GM19351 (cell line): ENCODE data around the gene APOD.
"Not testable (repeated sequence)": the region's sequence is repeated elsewhere in the genome, so short reads cannot be mapped to it uniquely, and the experiment has no call there.

Source experiments
- ATAC-seq: cut with Tn5 transposase; IDR thresholded peaks from one replicate; pipeline ENCODE4 v1.9.1; 2021; ENCODE audit warnings: mild to moderate bottlenecking, moderate library complexity; ENCODE audit not compliant: unreplicated experiment

APOD gene

DNA sequence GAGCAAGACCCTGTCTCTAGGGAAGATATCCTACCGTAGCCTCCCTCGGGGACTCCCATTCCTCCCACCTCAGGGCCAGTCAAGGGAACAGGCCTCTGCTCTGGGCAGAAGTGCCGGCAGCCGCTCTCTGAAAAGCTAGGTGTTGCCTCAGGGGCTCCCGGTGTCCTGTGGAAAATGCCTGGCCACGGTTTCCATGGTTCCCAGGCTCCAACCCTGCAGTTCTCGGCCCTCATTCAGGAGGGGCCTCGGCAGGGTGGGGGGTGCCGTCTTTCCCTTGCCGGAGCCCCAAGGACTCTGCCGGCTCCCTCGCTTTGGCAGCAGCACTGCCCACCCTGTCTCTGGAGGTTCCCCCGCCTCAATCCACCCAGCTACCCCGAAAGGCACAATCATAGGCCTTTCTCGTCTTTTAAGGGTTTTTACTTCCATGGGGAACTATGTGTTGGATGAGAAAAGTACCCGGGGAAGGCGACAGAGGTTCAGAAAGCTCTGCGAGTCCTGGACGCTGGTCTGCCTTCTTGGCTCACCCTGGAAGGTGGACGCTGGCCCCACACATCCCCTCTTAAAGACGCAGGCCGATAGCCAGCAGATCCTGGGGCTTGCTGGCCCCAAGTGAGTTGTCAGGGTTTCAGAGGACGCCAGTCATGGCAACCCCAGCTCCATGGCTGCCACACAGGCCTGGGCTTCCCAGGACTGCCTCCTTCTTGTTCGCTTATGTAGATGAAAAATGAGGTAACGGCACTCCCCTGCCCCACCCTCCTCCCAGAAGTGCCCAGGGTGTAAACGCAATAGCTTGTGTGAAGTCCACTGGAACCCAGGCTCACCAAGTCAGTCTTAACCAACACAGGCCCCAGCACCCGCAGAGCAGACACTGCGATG is 34.3 kb upstream of the APOD start:
- ATAC-seq = not testable (repeated sequence)

DNA sequence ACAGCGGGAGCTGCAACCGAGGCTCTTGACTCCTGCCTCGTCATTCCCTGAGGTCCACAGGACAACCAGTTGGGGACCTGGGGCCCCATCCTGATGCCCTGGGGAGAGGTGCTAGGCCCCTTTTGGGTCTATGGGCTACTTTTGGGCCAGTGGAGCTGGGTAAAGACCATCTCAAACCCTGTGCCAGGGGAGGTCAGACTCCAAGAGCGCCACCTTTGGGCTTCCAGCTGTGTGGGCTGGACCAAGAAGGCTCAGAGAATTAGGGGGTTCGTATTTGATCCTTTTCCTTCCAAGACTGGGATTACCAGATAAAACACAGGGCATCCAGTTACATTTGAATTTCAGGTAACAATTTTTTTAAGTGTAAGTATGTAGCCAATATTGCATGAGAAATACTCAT is 33.4 kb upstream of the APOD start:
- ATAC-seq = not testable (repeated sequence)

DNA sequence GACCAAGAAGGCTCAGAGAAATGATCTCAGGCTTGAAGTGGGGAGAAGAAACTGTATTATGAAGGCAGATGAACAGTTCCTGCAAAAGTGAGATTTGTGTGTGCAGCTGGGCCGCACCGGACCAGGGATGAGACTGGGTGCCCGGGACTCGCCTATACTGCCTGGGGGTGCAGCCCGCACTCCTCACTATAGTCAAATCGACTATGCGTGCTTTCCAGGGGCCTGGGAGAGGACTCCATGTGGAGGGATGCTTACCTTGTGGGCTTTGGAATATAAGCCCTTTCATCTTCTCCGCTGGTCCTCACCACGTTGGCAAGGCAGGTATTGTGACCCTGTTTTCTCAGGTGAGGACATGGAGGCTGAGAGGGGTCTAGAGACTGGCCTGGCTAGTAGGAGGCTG is 32.9 kb upstream of the APOD start:
- no peak for ATAC-seq

DNA sequence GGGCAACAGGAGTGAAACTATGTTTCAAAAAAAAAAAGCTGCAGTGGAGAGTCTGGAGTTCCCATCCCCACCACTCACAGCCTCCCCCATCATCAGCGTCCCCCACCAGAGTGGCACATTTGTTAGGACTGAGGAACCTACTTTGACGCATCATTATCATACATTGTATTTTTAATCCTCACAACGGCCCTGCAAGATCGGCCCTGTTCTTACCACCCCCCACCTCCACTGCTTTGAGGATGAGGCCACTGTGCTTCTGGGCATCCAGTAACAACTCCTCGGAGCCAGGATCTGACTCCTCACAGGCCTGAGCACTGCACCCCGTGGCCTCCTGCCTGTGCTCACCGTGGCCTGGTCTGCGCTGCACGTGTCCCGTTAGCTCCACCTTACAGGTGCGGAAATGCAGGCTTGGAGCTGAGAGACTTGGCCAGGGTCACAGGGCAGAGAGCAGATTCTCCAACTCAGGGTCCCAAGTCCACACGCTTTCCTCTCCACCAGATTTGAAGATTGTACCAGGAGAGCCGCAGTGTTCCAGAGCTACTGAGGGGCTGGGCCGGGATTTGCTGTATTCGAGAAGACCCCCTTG is 32.3 kb upstream of the APOD start:
- ATAC-seq = not testable (repeated sequence)

DNA sequence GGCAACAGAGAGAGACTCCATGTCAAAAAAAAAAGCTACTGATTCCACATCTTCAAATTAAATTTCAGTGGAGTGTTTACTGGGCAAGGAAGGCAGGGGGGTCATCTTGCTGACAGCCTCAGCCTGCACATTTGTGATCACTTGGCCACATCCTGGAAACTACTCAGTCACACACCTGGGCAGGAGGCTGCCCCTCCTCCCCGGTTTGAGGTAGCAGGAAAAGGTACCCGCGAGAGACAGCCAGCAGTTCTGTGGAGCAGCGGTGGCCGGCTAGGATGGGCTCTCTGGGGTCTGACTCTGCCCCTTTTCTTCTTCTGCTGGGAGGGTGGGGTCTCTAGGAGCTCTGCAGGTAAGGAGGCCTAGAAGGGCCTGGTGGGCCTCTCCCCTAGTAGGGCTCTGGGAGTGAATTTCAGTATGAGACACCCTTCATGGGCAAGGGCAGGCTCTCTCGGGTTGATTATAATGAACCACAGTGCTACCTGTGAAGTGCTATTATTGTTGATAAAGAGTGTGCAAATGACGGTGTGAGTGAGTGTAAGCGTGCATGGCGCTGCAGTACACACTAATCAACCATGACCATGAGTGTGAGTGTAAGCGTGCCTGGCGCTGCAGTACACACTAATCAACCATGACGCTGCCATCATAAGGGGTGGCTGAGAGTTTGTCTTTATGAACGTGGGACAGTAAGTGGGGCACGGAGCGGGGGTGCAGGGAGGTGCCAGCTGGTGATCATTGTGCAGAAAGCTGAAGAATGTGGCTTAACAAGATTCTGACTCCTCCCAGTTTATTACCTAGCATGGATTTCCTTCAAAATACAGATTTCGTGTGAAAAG is 31.1 kb upstream of the APOD start:
- not testable (repeated sequence) for ATAC-seq

DNA sequence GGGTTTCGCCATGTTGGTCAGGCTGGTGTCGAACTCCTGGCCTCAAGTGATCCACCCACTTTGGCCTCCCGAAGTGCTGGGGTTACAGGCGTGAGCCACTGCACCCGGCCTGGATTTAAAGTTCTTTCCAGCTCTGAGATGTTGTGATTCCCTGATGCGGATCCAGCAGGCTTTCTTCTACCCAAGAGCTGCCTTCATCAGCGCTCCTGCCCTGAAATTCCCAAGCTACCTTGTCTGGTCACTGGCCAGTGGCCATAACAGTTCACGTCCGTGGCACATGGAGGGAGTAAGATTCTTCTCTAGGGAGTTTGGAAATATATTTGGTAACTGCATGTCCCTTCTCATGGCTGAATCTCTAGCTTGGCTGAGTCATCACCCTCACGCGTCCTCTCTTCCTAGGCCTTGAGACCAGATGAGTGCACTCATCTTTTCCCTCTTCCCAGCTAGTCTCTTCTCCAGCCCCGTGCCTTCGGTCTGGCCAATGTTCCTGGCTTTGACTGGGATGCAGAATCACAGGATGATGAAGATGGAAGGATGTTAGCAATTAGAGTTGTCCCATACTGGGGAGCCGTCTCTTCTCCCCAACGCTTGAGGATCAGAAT is 29.8 kb upstream of the APOD start:
- ATAC-seq = no peak

DNA sequence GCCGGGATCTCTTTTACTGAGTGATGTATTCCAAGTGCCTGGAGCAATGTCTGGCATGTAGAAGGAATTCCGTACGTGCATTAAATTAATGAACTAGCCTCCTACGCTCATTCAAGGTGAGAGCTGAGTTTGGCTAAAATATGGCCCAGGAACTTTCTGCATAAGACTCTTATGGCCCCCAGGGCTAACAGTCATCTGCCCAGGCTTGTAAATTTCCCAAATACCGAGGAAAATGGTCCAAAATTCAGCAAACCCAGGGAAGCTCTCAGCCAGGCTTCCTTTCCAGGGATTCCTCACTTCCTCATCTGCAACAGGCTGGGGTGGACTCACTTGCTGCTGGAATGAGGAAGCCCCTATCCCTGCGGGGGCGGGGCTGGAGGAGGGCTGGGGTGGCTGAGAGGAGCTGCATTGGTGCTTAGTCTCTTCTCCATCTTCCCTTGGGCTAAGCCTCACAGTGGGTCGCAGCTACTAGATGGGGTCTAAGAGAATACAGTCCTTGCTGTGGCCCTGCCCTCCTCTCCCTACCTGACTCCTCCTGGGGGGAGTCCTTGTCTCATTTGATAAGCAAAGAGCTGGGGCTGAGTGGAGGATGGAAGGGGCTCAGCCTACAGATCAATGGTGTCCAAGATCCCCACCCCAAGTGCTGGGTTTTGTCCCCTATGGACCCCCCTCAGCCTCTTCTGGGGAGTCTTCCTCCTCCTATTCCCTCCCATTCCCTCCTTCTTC is 28.5 kb upstream of the APOD start:
- ATAC-seq = no peak

DNA sequence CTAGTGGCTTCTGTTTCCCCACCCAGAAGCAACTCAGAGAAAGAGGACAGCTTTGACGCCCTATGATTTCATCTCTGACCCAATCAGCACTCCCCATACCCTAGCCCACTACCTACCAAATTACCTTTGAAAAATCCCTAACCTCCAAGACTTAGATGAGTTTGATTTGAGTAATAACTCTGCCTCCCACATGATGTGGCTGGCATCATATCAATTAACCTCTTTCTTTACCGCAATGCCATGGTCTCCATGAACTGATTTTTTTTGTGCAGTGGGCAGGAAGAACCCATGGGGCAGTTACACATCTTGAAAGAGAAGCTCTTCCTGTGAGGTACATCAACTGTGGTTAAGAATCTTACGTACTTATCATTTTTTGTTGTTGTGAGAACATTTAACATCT is 25.5 kb upstream of the APOD start:
- no peak for ATAC-seq

DNA sequence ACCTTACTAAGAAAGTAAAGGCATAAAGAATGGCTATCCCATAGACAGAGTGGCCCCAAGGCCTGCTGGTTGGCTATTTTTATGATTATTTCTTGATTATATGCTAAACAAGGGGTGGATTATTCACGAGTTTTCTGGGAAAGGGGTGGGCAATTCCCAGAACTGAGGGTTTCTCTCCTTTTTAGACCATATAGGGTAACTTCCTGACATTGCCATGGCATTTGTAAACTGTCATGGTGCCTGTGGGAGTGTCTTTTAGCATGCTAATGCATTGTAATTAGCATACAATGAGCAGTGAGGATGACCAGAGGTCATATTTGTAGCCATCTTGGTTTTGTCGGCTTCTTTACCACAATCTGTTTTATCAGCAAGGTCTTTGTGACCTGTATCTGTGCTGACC is 18.0 kb upstream of the APOD start:
- ATAC-seq = not testable (repeated sequence)

DNA sequence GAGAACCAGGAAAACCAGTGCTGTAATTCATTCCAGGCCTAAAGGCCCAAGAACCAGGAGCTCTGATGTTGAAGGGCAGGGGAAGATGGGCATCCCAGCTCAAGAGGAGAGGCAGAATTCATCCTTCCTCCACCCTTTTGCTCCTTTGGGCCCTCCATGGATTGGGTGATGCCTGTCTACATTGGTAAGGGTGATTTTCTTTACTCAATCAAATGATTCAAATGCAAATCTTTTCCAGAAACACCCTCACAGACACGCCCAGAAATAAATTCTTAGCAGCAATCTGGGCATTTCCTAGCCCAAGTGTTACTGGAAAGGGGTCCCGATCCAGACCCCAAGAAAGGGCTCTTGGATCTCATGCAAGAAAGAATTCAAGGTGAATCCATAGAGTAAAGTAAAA is 17.6 kb upstream of the APOD start:
- no peak for ATAC-seq

DNA sequence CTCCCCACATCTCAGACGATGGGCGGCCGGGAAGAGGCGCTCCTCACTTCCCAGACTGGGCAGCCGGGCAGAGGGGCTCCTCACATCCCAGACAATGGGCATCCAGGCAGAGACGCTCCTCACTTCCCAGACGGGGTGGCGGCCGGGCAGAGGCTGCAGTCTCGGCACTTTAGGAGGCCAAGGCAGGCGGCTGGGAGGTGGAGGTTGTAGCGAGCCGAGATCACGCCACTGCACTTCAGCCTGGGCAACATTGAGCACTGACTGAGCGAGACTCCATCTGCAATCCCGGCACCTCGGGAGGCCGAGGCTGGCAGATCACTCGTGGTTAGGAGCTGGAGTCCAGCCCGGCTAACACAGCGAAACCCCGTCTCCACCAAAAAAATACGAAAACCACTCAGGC is 16.2 kb upstream of the APOD start:
- not testable (repeated sequence) for ATAC-seq

DNA sequence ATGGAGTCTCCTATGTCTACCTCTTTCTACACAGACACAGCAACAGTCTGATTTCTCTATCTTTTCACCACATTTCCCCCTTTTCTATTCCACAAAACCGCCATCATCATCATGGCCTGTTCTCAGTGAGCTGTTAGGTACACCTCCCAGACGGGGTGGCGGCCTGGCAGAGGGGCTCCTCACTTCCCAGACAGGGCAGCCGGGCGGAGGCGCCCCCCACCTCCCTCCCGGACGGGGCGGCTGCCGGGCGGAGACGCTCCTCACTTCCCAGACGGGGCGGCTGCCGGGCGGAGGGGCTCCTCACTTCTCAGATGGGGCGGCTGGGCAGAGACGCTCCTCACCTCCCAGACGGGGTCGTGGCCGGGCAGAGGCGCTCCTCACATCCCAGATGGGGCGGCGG is 15.8 kb upstream of the APOD start:
- not testable (repeated sequence) for ATAC-seq

DNA sequence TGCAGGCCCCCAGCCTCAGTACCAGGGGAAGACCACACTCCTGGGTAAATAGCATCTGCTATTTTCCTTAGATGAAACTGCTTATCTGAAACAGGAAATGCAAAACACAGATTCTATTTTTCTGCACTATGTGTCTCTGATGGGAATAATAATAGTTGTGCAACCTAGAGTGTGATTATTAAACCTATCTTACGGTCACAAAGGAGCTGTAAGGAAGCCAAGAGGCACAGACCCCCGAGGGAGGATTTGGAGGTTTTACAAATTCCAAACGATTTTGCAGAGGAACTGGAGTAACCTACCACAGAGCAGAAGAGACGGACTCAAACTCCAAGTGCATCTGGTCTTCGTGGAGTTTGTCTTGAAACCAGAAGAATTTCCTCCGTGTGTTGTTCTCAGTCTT is 14.1 kb upstream of the APOD start:
- ATAC-seq = no peak

DNA sequence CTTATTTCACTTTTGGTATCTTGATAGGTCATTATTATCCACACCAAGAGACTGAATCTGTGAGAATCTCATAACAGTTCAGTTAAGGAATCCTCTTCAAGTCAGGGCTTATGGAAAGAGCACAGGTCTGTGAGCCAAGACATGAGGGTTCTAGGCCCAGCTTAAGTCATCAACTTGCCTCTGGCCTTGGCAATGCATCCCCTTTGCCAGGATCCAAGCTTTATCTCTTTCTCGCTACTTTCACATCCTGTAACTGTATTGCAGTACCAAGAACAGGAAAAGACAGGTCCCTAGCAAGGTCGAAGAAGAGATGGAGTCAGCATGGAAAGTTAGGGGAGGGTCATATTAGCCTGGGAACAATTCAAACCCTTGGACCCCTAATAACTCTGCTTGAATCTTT is 13.5 kb upstream of the APOD start:
- ATAC-seq = no peak

DNA sequence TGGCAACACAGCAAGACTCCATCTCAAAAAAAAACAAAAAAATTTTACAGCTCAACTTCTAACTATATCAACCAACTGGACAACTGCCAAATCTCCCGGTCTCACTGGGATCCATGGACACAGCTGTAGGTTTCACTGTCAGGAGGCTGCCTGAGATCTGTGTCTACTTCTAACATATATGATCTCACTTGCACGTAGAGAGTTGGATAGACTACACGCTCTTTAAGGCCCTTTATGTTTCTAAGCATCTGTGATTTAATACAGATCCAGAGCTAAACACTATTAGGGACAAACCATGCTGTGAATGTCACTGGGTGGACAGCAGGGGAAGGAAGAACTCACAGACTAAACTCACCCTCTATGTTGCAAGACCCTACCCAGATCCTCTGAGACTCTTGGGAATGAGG is 13.0 kb upstream of the APOD start:
- no peak for ATAC-seq

DNA sequence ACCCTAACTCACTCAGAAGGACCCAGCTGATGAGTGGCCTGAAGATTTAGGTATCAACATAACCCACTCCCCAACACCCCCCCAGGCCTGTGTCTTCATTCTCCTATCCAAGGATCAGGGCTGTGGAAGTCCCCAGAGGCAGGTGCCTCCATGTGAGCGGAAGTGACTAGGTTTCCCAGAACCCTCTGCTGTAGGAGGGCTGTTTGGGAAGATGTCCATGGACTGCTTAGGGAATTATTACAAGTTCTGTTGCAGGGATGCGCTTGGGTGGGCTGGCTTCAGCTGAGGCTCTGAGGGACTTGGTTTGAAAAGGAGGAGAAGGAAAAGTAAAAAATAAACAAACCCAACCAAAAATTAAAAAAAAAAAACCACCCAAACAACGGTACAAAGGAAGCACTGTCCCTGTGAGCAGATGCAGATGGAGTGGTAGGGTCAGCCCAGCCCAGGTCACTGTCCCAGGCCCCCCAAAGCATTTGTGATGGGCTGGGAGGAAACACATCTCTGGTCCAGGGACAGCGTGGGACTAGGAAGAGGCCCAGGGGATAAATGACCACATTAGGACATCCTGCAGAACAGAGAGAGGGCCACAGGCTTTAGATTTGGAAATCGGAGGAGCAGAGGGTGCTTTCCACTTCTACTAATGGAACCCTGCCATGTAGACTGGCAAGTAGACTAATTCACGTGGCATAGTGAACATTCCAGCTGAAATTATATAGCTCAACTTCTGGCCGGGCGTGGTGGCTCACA is 12.2 kb upstream of the APOD start:
- no peak for ATAC-seq

DNA sequence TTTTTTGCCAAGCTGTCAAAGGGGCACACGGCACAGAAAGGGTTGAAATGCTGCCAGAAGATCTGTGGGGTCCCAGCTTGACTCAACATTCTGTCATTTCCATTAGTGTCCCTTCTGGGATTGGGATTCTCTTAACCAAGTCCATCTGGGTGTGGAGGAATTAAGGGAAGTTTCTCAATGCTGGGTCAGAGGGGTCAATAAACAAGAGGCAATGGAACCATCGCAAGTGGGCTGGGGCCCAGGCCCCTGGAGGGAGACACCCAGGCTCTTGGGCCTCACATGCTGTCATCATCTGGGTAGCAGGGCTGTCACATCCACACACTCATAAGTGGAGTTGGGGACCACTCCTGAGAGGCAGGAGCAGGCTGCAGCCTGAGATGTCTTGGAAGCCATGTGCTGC is 8.1 kb upstream of the APOD start:
- ATAC-seq = no peak

DNA sequence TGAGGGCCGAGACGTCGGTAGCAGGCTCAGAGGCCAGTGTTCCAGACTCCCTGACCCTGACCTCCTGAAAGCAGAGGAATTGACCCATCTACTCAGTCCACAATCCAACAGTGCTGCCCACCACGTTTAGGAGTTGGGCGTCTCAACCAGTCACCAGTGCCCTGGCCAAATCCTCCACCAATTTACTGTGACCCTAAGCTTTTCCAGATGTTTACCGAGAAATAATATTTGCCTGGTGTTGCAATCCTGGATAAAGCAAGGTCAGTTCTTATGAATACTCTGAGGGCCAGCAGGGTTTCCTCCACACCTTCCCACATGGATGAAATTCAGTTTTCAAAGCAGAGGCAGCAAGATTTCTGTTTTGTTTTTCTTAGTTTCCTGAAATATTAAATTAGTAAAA is 7.5 kb upstream of the APOD start:
- no peak for ATAC-seq

DNA sequence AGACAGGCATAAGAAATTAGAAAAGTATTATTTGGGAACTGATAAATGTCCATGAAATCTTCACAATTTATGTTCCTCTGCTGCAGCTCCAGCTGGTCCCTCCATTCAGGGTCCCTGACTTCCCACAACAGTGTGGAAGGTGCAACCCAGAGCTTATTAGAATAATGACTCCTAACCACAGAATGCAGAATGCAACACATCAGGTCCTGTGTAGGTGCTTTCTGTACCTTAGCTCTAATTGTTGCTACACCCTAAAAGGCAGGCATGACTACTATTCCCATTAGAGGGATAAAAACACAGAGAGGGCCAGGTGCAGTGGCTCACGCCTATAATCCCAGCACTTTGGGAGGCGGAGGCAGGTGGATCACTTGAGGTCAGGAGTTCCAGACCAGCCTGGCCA is 6.6 kb upstream of the APOD start:
- not testable (repeated sequence) for ATAC-seq

DNA sequence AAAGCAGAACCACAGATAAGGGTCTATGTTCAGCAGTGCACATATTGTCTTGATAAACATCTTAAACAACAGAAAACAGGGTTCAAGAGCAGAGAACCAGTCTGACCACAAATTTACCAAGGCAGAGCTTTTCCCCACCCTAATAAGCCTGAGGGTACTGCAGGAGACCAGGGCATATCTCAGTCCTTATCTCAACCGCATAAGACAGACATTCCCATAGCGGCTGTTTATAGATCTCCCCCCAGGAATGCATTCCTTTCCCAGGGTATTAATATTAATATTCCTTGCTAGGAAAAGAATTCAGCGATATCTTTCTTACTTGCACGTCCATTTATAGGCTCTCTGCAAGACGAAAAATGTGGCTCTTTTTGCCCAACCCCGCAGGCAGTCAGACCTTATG is 6.1 kb upstream of the APOD start:
- ATAC-seq = not testable (repeated sequence)
